Right ventricle myocardium inferior (tissue), 1 donor: ENCODE results near the gene TMTC1. TPM values are rescaled to one million over a fixed set of nuclear protein-coding genes. Genes with fewer than 3 reads are reported as not detected.
"Not testable (repeated sequence)": the region's sequence is repeated elsewhere in the genome, so short reads cannot be mapped to it uniquely, and the experiment has no call there.

Experiments used
- ATAC-seq: fragments of 200-7000 bp; cut with Tn5 transposase; one replicate; pipeline ENCODE4 v1.9.1; 2020; ENCODE audit warnings: mild to moderate bottlenecking, moderate library complexity
- DNase-seq: peaks from one replicate; pipeline ENCODE4 v3.0.0; 2021; ENCODE audit errors: missing footprints
- intact Hi-C: fragments of 100-400 bp; cut with DNase I; formaldehyde crosslinking; loops from one replicate; pipeline ENCODE4 v1.11.0; 2022
- long read RNA-seq: library from polyadenylated mRNA; unstranded; transcript quantifications from one replicate; pipeline ENCODE4 v2.0.0, GENCODE V29; 2021
- total RNA-seq: library from RNA; stranded (reverse); fragmentation: NEBNext Ultra II Directional; extraction: Animal tissue kit (Norgen Biotek cat#: 25700); gene quantifications from one replicate; pipeline ENCODE4 v1.2.1, GENCODE V29; 2021
- donor health status: DM: no; HTN: yes; CAD: no; lungs with severe emphysema.

Gene TMTC1
- 33.8 TPM for total RNA-seq
- long read RNA-seq, full-length matches to known transcripts, result 15 of 27 reads
- long read RNA-seq, partial matches to known transcripts, result 1 of 27 reads
- long read RNA-seq, other reads (novel, unspliced or antisense), result 11 of 27 reads

- DNase-seq (peak; percentile 89), ATAC-seq (peak; percentile 91)
- intact Hi-C loops, result loop anchor here (5.0 to 10.0 kb wide), 4 partner anchors 42 to 232 kb away; no protein-coding TSS in a partner anchor
Measured at GRCh38 chr12:29783773-29784666, at the start of gene TMTC1. Gene TMTC1 (minus strand): TSS chr12:29783942. CDS start chr12:29783751, 191 bp downstream.

GRCh38 chr12:29831173-29831572 lies 47.4 kb upstream of the TMTC1 start:
- intact Hi-C loops, result no loop called here
- ATAC-seq (no peak), DNase-seq (no peak)

GRCh38 chr12:29830391-29830790 lies 46.6 kb upstream of the TMTC1 start:
- intact Hi-C loops, result no loop called here
- DNase-seq, result no peak
- ATAC-seq, result no peak

GRCh38 chr12:29818916-29819623 lies 35.3 kb upstream of the TMTC1 start:
- no peak for DNase-seq
- peak; percentile 99 for ATAC-seq
- intact Hi-C loops, result no loop called here

GRCh38 chr12:29816874-29817725 lies 33.4 kb upstream of the TMTC1 start:
- DNase-seq (no peak), ATAC-seq (no peak)
- intact Hi-C loops, result no loop called here

- DNase-seq, intact Hi-C loops, ATAC-seq: not testable (repeated sequence)
Measured at GRCh38 chr12:29809616-29810361, 26.0 kb upstream of the TMTC1 start.

GRCh38 chr12:29807129-29807528 lies 23.4 kb upstream of the TMTC1 start:
- ATAC-seq (no peak), DNase-seq (no peak)
- intact Hi-C loops, result no loop called here

- intact Hi-C loops, result no loop called here
- DNase-seq, result no peak
- no peak for ATAC-seq
Measured at GRCh38 chr12:29804019-29804418, 20.3 kb upstream of the TMTC1 start.

- intact Hi-C loops, result no loop called here
- DNase-seq (no peak), ATAC-seq (no peak)
Measured at GRCh38 chr12:29799591-29799990, 15.8 kb upstream of the TMTC1 start.

- no peak for DNase-seq
- ATAC-seq, result no peak
- intact Hi-C loops, result no loop called here
Measured at GRCh38 chr12:29797565-29798355, 14.0 kb upstream of the TMTC1 start.

- DNase-seq, result no peak
- intact Hi-C loops, result no loop called here
- peak; percentile 75 for ATAC-seq
Measured at GRCh38 chr12:29796823-29797263, 13.1 kb upstream of the TMTC1 start.

- ATAC-seq, result no peak
- DNase-seq, result no peak
- intact Hi-C loops, result no loop called here
Measured at GRCh38 chr12:29795715-29796114, 12.0 kb upstream of the TMTC1 start.

- ATAC-seq, result no peak
- intact Hi-C loops, result no loop called here
- DNase-seq, result no peak
Measured at GRCh38 chr12:29794862-29795261, 11.1 kb upstream of the TMTC1 start.

GRCh38 chr12:29792853-29793252 lies 9.1 kb upstream of the TMTC1 start:
- DNase-seq, result no peak
- ATAC-seq, result no peak
- intact Hi-C loops, result no loop called here

GRCh38 chr12:29792132-29792531 lies 8.4 kb upstream of the TMTC1 start:
- ATAC-seq (no peak), DNase-seq (no peak)
- intact Hi-C loops, result no loop called here

- DNase-seq, result peak; percentile 74
- ATAC-seq, result peak; percentile 50
- intact Hi-C loops, result loop anchor here (5.0 to 10.0 kb wide), 4 partner anchors 41 to 231 kb away; no protein-coding TSS in a partner anchor
Measured at GRCh38 chr12:29782871-29783772, 620 bp downstream of the TMTC1 start.
